Measurements from ENCODE around the gene NBPF4.
"Not testable (repeated sequence)": the region's sequence is repeated elsewhere in the genome, so short reads cannot be mapped to it uniquely, and the experiment has no call there.

Gene NBPF4

DNA sequence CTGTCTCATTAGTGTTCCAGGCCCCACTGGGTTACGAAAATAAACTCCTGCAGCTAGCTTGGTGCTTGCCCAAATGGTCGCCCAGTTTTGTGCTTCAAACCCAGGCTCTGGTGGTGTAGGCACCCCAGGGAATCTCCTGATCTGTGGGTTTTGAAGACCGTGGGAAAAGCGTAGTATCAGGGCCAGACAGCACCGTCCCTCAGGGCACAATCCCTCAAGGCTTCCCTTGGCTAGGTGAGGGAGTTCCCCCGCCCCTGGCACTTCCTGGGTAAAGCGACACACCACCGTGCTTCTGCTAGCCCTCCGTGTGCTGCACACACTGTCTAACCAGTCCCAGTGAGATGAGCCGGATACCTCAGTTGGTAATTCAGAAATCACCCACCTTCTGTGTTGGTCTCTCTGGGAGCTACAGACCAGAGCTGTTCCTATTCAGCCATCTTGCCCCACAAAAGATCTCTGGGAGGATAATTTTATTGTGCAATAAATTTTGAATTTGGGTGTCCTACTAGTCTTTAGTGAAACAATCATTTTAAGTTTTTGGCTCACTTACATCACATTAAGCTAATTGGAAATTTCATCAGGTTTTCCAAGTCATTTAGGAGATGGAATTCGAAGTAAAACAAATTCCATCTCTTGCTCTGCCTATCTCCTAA, 34.3 kb downstream of the NBPF4 start:
- no peak for DNase-seq

DNA sequence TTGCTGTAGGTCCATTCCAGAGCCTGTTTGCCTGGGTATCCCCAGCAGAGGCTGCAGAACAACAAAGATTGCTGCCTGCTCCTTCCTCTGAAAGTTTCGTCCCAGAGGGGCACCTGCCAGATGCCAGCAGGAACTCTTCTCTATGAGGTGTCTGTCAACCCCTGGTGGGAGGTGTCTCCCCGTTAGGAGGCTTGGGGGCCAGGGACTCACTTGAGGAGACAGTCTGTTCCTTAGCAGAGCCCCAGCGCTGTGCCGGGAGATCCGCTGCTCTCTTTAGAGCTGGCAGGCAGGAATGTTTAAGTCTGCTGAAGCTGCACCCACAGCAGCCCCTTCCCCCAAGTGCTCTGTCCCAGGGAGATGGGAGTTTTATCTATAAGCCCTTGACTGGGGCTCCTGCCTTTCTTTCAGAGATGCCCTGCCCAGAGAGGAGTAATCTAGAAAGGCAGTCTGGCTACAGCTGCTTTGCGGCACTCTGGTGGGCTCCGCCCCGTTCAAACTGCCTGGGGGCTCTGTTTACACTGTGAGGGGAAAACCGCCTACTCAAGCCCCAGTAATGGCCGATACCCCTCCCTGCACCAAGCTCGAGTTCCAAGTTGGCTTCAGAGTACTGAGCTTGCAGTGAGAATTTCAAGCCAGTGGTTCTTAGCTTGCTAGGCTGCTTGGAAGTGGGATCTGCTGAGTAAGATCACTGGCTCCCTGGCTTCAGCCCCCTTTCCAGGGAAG, 35.0 kb downstream of the NBPF4 start:
- no peak for DNase-seq

DNA sequence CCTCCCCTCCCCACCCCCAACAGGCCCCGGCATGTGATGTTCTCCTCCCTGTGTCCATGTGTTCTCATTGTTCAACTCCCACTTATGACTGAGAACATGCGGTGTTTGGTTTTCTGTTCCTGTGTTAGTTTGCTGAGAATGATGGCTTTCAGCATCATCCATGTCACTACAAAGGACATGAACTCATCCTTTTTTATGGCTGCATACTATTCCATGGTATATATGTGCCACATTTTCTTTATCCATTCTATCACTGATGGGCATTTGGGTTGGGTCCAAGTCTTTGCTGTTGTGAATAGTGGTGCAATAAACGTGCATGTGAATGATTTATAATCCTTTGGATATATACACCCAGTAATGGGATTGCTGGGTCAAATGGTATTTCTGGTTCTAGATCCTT, 40.3 kb downstream of the NBPF4 start:
- not testable (repeated sequence) for DNase-seq

DNA sequence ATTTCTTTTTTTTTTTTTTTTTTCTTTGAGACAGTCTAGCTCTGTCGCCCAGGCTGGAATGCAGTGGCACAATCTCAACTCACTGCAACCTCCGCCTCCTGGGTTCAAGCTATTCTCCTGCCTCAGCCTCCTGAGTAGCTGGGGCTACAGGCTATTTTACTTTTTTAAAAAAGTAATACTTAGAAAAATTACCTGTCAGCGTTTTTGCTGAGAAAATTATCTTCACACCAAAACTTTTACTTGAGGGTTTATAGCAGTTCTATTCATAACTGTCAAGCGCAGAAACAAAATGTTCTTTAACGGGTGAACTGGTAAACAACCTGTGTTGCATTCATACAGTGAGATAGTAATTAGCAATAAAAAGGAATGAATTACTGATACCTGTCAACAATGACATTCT, 42.2 kb downstream of the NBPF4 start:
- no peak for DNase-seq

DNA sequence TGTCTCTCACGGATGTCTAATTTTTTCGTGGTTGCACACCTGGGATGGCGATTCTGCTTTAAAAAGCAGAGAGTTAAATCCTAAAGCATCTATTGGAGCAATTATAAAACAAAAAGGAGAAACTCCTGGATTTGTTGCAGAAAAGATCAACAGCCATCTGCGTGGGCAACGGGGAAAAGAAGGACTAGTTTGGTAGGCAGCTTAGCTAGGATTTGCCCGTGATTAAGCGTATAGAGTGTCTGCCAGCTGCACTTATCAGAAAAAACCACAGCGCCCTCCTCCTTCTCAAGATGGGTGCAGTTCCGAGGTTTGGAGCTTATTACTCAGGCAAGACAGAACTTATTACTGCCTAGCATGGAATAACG, 43.2 kb downstream of the NBPF4 start:
- peak; percentile 88 for DNase-seq

DNA sequence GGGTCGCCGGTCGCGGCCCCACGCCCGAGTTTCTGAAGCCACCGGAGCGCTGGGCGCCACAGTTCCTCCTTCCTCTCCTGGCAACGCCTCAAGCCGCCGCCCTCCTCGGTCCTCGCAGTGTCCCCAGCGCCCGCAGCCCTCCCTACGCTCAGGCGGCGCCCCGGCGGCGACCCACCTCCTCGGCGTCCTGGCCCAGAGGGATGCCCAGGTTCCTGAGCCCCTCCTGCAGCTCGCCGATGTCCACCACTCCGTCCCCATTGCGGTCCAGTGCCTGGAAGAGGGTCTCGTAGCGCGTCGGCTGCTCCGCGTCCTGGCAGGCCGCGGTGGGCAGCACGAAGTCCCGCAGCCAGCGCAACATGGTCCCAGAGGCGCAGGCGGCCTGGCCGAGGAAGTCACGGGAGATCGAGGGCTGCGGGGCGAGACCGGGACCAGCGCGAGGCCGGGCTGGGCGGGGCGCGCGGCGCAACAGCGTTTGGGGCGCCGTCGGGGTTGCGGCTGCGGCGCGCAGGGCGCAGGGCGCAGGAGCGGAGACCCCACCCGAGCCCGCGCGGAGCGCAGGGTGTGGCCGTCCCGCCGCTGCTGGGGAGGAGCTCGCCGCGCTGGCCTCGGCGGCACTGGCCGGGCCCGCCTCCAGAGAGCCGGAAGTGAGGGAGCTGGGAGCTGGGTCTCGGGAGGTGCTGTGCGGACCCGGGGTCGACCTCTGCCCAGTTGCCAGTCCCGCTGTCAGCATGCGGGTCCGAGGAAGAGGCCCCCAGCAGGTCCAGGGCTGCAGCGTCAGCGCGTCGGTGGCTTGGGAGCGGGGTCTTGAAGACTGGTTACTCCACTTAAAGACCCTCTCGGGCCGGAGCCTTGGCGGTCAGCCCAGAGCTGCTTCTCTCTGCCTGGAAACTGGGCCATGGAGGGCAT, 43.8 kb downstream of the NBPF4 start, which contains the start of gene SLC25A24:
Gene SLC25A24, minus strand, starts transcription at position 563 of the 906 bp plus-strand sequence. Its CDS starts 205 bp downstream, at position 358.
- DNase-seq, result peak; percentile 87

DNA sequence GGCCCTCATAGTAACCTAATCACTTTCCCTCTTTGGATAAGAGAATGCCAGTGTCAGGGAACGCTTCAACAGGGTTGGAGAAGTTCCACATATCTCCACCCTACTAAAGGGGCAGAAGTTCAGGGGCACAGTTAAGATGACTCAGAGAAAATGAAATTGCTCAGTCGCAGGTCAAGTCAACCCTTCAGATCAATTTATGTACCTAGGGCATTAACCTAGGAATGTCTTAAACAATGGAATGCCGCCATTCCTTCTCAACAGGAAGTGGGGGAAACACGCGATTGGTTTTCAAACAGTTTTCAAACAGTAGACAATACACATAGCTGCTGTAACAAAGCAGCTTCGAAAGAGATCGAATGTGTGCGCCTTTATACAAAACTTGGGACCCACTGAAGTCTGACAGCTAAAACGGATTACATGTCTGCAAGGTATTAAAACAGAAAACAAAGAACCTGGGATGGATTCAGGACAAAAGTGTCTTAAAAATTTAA, 44.6 kb downstream of the NBPF4 start:
- DNase-seq, result no peak

DNA sequence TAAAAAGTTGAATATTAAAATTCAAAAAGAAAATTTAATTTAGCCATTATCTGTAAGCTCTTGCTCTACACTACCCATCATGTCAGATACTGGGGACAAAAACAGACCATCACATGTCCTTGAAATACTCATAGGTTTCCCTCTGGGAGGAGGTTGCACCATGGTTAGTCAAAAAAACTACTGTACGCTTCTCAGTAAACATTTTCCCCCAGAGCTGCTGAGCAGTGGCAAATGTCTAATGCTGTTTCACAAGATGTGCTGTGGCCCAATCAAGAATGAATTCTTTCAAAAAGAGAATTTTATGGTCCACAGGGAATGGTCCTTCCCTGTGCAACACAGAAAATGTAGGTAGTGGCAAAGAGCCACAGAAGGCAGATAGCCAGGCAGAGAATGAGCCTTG, 49.8 kb downstream of the NBPF4 start:
- DNase-seq, result no peak

DNA sequence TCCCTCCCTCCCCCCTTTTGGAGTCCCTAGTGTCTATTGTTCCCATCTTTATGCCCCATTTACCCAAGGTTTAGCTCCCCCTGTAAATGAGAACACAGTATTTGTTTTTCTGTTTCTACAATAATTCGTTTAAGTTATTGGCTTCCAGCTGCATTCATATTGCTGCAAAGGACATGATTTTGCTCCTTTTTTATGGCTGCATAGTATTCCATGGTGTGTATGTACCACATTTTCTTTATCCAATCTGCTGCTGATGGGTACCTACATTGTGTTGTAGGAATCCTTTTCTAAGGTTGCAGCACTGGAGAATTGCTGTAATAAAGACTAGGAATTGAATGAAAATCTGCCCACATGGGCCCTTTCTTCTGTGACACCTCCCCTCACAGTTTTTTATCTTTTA, 50.5 kb downstream of the NBPF4 start:
- DNase-seq, result no peak

DNA sequence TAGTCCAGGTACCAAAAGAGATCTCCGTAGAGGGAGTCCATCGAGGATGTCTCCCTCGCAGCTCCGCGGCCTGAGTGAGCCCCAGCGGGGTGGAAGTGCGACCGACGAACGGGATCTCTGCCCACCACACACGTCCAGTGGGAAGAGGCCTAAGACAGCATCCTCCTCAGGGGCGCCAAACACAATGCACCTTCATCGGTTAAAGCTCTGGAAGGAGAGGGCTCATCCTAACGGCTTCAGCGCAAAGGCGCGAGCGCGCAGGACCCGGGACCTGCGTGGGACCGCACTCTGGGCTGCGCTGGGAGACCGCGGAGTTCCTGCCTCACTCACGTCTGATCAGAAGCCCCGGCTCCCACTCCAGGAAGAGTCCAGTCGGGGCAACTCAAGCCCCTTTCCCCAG, 51.3 kb downstream of the NBPF4 start:
- DNase-seq, result no peak

DNA sequence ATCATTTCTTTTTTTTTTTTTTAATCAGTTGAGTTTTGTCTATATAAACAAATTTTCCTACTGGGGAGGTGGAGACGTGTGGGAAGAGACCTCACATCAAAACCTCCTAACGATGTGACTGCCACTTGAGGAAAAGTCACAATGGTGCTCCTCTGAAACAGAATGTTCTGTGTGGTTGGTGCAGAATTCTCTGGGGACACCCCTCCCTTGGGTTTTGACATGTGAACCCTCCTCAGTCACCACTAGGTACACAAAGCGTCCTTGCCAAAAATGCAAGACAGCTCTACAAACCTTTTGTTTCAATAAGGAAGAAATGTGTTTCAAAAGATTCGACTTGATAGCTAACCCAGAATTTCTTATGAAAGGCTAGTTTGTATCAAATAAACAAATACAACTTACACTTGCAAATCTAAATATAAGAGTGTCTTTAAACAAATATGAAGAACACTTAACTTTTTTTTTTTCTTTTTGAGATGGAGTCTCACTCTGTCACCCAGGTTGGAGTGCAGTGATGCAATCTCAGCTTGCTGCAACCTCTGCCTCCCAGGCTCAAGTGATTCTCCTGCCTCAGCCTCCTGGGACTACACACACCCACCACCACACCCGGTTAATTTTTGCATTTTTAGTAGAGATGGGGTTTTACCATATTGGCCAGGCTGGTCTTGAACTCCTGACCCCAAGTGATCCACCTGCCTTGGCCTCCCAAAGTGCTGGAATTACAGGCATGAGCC, 53.0 kb downstream of the NBPF4 start:
- DNase-seq, result no peak

DNA sequence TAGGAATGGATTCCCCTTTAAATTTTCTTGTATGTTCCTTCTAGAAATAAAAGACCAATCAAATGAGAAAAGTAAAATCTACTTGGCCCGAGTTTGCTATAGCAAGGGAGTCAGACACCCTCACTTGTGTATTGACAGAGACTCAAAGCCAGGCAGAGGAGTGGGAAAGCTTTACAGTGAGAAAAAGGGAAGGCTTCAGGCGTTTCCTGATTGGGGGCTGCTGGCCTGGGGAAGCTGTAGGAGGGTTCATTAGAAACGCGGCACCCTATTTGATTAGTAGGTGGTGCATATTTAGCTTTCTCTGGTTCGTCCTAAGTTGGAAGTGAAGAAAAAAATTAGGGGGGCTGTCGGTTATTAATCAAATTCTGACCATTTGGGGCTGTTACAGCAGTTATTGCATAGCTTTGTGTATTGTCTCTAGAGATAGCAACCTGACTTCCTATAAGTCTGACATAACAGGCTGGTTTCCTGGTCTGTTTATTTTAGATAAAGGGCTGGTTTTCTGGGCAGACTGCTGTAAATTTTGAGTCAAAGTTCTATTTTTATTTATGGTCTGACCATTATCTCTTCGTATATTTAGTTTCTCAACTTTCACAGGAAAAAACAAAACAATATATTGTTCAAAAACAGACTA, 53.8 kb downstream of the NBPF4 start:
- no peak for DNase-seq

DNA sequence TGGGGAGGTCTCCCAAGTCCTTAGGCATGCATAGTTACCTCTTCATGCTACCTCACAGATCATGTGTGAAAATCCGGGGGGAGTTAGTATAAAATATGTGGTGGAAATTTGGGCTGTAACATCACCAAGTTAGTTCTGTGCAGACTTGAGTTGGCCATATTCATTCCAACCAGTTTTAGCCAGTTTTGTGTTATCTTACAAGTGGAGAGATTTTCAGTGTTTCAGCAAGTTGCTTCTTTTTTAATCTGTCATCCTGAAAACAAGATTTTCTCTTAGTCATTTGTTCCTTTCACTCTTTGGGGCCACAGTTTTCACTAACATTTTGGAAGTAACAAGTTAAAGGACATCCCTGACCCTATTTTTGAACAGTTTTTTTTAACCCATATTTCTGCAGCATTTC, 55.1 kb downstream of the NBPF4 start:
- no peak for DNase-seq

DNA sequence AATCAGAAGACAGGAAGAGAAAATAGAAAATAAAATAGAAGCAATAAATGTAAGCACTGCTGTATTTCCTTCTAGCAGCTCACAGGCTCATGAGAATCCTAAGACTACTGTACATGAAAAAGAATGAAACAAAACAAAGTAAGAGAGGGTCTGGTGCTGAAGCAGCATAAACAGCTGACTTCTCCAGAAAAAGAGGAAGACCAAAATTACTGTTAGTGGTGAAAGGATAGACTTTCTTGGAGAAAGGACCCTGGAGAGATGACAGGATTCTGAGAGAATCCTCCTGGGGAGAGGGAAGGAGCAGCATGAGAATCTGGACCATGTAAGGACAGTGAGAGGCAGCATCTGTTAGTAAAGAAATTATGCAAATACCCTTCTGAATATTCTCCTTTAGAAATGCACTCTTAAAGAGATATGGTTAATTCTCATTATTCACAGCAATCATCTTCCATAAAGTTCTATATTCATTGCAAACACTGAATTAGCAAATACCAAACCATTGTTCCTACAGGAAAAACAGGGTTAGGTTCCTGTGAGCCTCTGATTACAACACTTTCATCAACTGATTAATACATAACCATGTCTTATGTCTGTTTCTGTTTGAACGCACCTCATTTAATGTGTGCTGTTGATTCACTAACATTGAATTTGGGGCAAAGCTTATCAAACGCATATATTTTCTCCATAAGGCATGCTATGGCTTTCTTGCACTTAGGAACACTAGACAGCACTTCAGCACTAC, 60.7 kb downstream of the NBPF4 start:
- DNase-seq, result no peak

DNA sequence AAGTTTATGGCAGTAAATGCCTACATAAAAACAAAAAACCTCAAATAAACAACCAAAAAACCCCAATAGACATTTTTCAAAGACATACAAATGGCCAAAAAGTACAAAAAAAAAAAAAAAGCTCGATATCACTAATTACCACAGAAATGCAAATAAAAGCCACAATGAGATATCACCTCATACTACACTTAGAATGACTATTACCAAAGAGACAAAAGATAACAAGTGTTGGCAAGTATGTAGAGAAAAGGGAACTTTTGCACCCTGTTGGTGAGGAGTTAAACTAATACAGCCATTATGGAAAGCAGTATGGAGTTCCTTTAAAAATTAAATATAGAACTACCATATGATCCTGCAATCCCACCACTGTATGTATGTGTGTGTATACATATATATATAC, 64.9 kb downstream of the NBPF4 start:
- DNase-seq, result no peak

Data from NCI-H1105 treated with DMSO at 0.1 percent for 48 hours (cell line).